B cell (primary cell): ENCODE results near the gene ZNF99. TPM values are rescaled to one million over a fixed set of nuclear protein-coding genes. Genes with fewer than 3 reads are reported as not detected.

Source experiments
- ATAC-seq: fragments of 200-7000 bp; cut with Tn5 transposase; one replicate; pipeline ENCODE4 v1.10.0; 2021; ENCODE audit warnings: low read depth, mild to moderate bottlenecking, moderate number of reproducible peaks, moderate library complexity
- CTCF ChIA-PET: fragments of 350-600 bp; sonication (Branson Sonifier 250); formaldehyde crosslinking; loops from one replicate; lab custom pipeline; 2021; ENCODE audit warnings: antibody characterized with exemption, inconsistent platforms; lab: Charles Lee
- POLR2A ChIA-PET: fragments of 350-600 bp; sonication (Branson Sonifier 250); formaldehyde crosslinking; loops from one replicate; lab custom pipeline; 2021; ENCODE audit warnings: antibody characterized with exemption; lab: Charles Lee
- DNase-seq: peaks from one replicate; pipeline ENCODE4 v3.0.0; 2013
- H2AFZ ChIP-seq: 2 replicates; pipeline ENCODE4 v1.6.1; 2012; ENCODE audit warnings: mild to moderate bottlenecking, low read depth, low read length; ENCODE audit not compliant: insufficient read depth, poor library complexity, severe bottlenecking
- H3K27ac ChIP-seq, 2 donors: 1 replicate in 1 of 2; 2 replicates in 1 of 2; pipeline ENCODE4 v1.5.1; 2012 to 2013; ENCODE audit warnings: low read length in 2 of 2, mild to moderate bottlenecking in 2 of 2, moderate library complexity in 1 of 2
- H3K27me3 ChIP-seq, 4 experiments: fragments of 200-600 bp in 1 of 4; sonication (generic) in 1 of 4; replicated peaks in 1 of 4; 1 replicate in 2 of 4; 2 replicates in 2 of 4; pipeline versions ENCODE4 v1.6.1 to v1.7.0; 2013 to 2016; ENCODE audit warnings: low read length in 3 of 4, mild to moderate bottlenecking in 2 of 4, mixed read lengths in 1 of 4, moderate library complexity in 1 of 4; ENCODE audit not compliant: insufficient read depth in 4 of 4, control insufficient read depth in 3 of 4; ENCODE audit errors: control extremely low read depth in 1 of 4
- H3K36me3 ChIP-seq, 2 experiments: replicated peaks in 1 of 2; 1 replicate in 1 of 2; 2 replicates in 1 of 2; pipeline versions ENCODE4 v1.6.1 to v1.7.1; 2013; ENCODE audit warnings: low read length in 1 of 2; ENCODE audit not compliant: insufficient read depth in 2 of 2, control insufficient read depth in 1 of 2; ENCODE audit errors: control extremely low read depth in 1 of 2, extremely low read depth in 1 of 2
- H3K4me1 ChIP-seq, 2 donors: fragments of 200-600 bp in 1 of 2; sonication (generic) in 1 of 2; 1 replicate in 1 of 2; 2 replicates in 1 of 2; pipeline versions ENCODE4 v1.5.1 to v1.6.1; 2013 to 2017; ENCODE audit warnings: low read length in 2 of 2; ENCODE audit not compliant: control insufficient read depth in 2 of 2, insufficient read depth in 2 of 2
- H3K4me2 ChIP-seq: replicated peaks from 2 replicates; pipeline ENCODE3; 2012; ENCODE audit warnings: mild to moderate bottlenecking, low read depth, low read length; ENCODE audit not compliant: poor library complexity, severe bottlenecking
- H3K4me3 ChIP-seq, 5 experiments: fragments of 200-600 bp in 1 of 5; sonication (generic) in 1 of 5; 1 replicate in 3 of 5; 2 replicates in 2 of 5; pipeline versions ENCODE4 v1.5.1 to v1.7.0; 2011 to 2016; ENCODE audit warnings: low read length in 4 of 5, mild to moderate bottlenecking in 4 of 5, low read depth in 2 of 5, control low read depth in 1 of 5, moderate library complexity in 1 of 5; ENCODE audit not compliant: insufficient read depth in 1 of 5; ENCODE audit errors: control extremely low read depth in 1 of 5, extremely low read depth in 1 of 5
- H3K79me2 ChIP-seq: fragments of 200-600 bp; sonication (generic); one replicate; pipeline ENCODE4 v1.6.0; 2016; ENCODE audit warnings: low read length; ENCODE audit not compliant: control insufficient read depth, insufficient read depth
- H3K9ac ChIP-seq: fragments of 200-600 bp; sonication (generic); 2 replicates; pipeline ENCODE4 v1.6.1; 2017; ENCODE audit warnings: mild to moderate bottlenecking, low read length, moderate library complexity
- H3K9me3 ChIP-seq, 3 donors: one replicate each; pipeline versions ENCODE4 v1.6.1 to v1.7.1; 2013; ENCODE audit warnings: low read length in 2 of 3; ENCODE audit not compliant: control insufficient read depth in 2 of 3, insufficient read depth in 1 of 3; ENCODE audit errors: control extremely low read depth in 1 of 3
- H4K20me1 ChIP-seq: 2 replicates; pipeline ENCODE4 v1.6.0; 2012; ENCODE audit warnings: mild to moderate bottlenecking, low read length; ENCODE audit not compliant: insufficient read depth, control insufficient read depth, poor library complexity, severe bottlenecking
- H3K27ac Mint-ChIP-seq: one replicate; pipeline ENCODE4 v1.8.0; 2021; ENCODE audit warnings: mixed read lengths
- H3K27me3 Mint-ChIP-seq: one replicate; pipeline ENCODE4 v1.8.0; 2021; ENCODE audit warnings: mixed read lengths
- H3K4me1 Mint-ChIP-seq: one replicate; pipeline ENCODE4 v1.8.0; 2021; ENCODE audit warnings: mixed read lengths
- H3K4me3 Mint-ChIP-seq: one replicate; pipeline ENCODE4 v1.8.0; 2021; ENCODE audit warnings: mixed read lengths
- H3K9me3 Mint-ChIP-seq: one replicate; pipeline ENCODE4 v1.8.0; 2022; ENCODE audit warnings: mixed read lengths; ENCODE audit not compliant: insufficient read depth
- CTCF ChIP-seq: fragments of 200-600 bp; IDR thresholded peaks from one replicate; pipeline ENCODE4 v1.8.0; 2022; ENCODE audit warnings: antibody characterized with exemption, mild to moderate bottlenecking
- EZH2 ChIP-seq: IDR thresholded peaks from 2 replicates; pipeline ENCODE4 v1.6.1; 2012; ENCODE audit warnings: borderline replicate concordance, low read depth, mild to moderate bottlenecking, moderate library complexity, low read length; ENCODE audit not compliant: insufficient read depth, poor library complexity, severe bottlenecking
- WGBS: methylation state at CpG from one replicate; pipeline ENCODE4 v1.1.5; 2013; ENCODE audit warnings: missing lambda C conversion rate; ENCODE audit not compliant: insufficient coverage; 5-methylcytosine and 5-hydroxymethylcytosine counted together
- intact Hi-C: fragments of 100-400 bp; cut with micrococcal nuclease; formaldehyde crosslinking; loops from one replicate; pipeline ENCODE4 v1.10.0; 2022
- polyA minus RNA-seq: library from RNA; depleted of rRNA, polyadenylated mRNA; stranded (reverse); fragments of >200 nt; gene quantifications from 2 replicates; pipeline ENCODE4 v1.2.3, GENCODE V29; 2012
- polyA plus RNA-seq: library from polyadenylated mRNA; depleted of rRNA; stranded (reverse); fragments of >200 nt; gene quantifications from 2 replicates; pipeline ENCODE4 v1.2.3, GENCODE V29; 2012
- total RNA-seq, 2 donors: library from RNA; stranded (reverse); fragments of 120-200 nt in 1 of 2; gene quantifications; 1 replicate in 1 of 2; 2 replicates in 1 of 2; pipeline versions ENCODE4 v1.2.3 to v1.2.4, GENCODE V29; 2013 to 2022

ZNF99 gene
- total RNA-seq (0.12 TPM in 1 of 2 replicates, not detected in the other), polyA plus RNA-seq (0.06 TPM in 1 of 2 replicates, not detected in the other), polyA minus RNA-seq (0.09 TPM in 1 of 2 replicates, not detected in the other)
- 0.12 TPM for total RNA-seq (2013)

- Mint-ChIP-seq H3K4me3 (peak within 1 kb of the TSS; percentile 23), H3K27ac (no peak within 1 kb of the TSS), H3K9me3 (peaks cover 2% of the 10 kb centered on the region), H3K4me1 (no peaks in the 10 kb centered on the region), H3K27me3 (no peaks in the 10 kb centered on the region)
- intact Hi-C loops: no loop called here
- DNase-seq (peak; percentile 30), ATAC-seq (peak; percentile 33)
- Histone ChIP-seq H3K27me3 (no peaks in the 10 kb centered on the region), H3K36me3 (no peaks in the 10 kb centered on the region), H3K27ac (no peak within 1 kb of the TSS), H3K9ac (peak within 1 kb of the TSS; percentile 42), H4K20me1 (no peaks in the 10 kb centered on the region), H3K4me3 (peak within 1 kb of the TSS in 2 of 5 experiments; percentile 44 to 53), H2AFZ (peak within 1 kb of the TSS; percentile 2), H3K79me2 (no peaks in the 10 kb centered on the region), H3K4me1 (no peaks in the 10 kb centered on the region), H3K4me2 (no peak within 1 kb of the TSS), H3K9me3 (peaks cover 0 to 30% (median 1%) of the 10 kb centered on the region in 3 donors)
- WGBS: 18% methylated on average over 36 of the region's 36 CpGs
- ChIA-PET CTCF (no interaction called here), POLR2A (no interaction called here)
- TF ChIP-seq EZH2 (no peak), CTCF (no peak)
Observed at GRCh38 chr19:22783651-22784410, at the start of gene ZNF99. TSS of gene ZNF99 (minus strand) at chr19:22784151. CDS start at chr19:22784016, 135 bp downstream.
